HepG2 (cell line): Measurements from ENCODE around the gene C2orf80. TPM values are rescaled to one million over a fixed set of nuclear protein-coding genes. Genes with fewer than 3 reads are reported as not detected.

Experiments
- BRCA1 ChIP-seq: sonication (generic); formaldehyde crosslinking; IDR thresholded peaks from 2 replicates; pipeline ENCODE4 v1.4.0; 2020; ENCODE audit warnings: missing genetic modification reagents
- FOSL1 ChIP-seq: sonication (generic); formaldehyde crosslinking; IDR thresholded peaks from 2 replicates; pipeline ENCODE4 v1.9.0; 2021; ENCODE audit warnings: missing genetic modification reagents, borderline replicate concordance
- IRX3 ChIP-seq: sonication (generic); formaldehyde crosslinking; IDR thresholded peaks from 2 replicates; pipeline ENCODE4 v1.8.1; 2023; ENCODE audit warnings: mild to moderate bottlenecking, low read depth, missing genetic modification reagents, borderline replicate concordance
- KDM6A ChIP-seq: IDR thresholded peaks from 2 replicates; pipeline ENCODE4 v1.6.1; 2016; ENCODE audit warnings: low read depth
- MED13 ChIP-seq: sonication (generic); formaldehyde crosslinking; IDR thresholded peaks from 2 replicates; pipeline ENCODE4 v1.5.0; 2020; ENCODE audit warnings: missing genetic modification reagents
- MEIS2 ChIP-seq: sonication (generic); formaldehyde crosslinking; IDR thresholded peaks from 2 replicates; pipeline ENCODE4 v1.9.0; 2021; ENCODE audit warnings: mild to moderate bottlenecking, missing genetic modification reagents
- MXD3 ChIP-seq: IDR thresholded peaks from 2 replicates; pipeline ENCODE4 v1.6.1; 2016; ENCODE audit warnings: mild to moderate bottlenecking, missing biosample characterization, missing genetic modification reagents
- ONECUT2 ChIP-seq: sonication (generic); formaldehyde crosslinking; IDR thresholded peaks from 2 replicates; pipeline ENCODE4 v1.4.0; 2020; ENCODE audit warnings: missing genetic modification reagents
- POGZ ChIP-seq: sonication (generic); formaldehyde crosslinking; IDR thresholded peaks from 2 replicates; pipeline ENCODE4 v1.4.0; 2020; ENCODE audit warnings: mild to moderate bottlenecking, missing genetic modification reagents
- PTBP1 ChIP-seq: fragments of 200-400 bp; formaldehyde crosslinking; IDR thresholded peaks from 2 replicates; pipeline ENCODE4 v1.6.1; 2018; ENCODE audit warnings: low read length, low read depth; ENCODE audit not compliant: poor library complexity, severe bottlenecking
- SSRP1 ChIP-seq: IDR thresholded peaks from 2 replicates; pipeline ENCODE4 v1.6.1; 2016; ENCODE audit warnings: control low read depth
- ZBTB2 ChIP-seq: sonication (generic); formaldehyde crosslinking; IDR thresholded peaks from 2 replicates; pipeline ENCODE4 v1.8.0; 2022; ENCODE audit warnings: low read depth, missing genetic modification reagents
- ZBTB4 ChIP-seq: sonication (generic); formaldehyde crosslinking; IDR thresholded peaks from 2 replicates; pipeline ENCODE4 v1.4.0; 2020; ENCODE audit warnings: missing genetic modification reagents, mild to moderate bottlenecking, borderline replicate concordance
- ZKSCAN5 ChIP-seq: sonication (generic); formaldehyde crosslinking; IDR thresholded peaks from 2 replicates; pipeline ENCODE4 v1.5.1; 2020; ENCODE audit warnings: mild to moderate bottlenecking, missing genetic modification reagents
- ZNF138 ChIP-seq: sonication (generic); formaldehyde crosslinking; IDR thresholded peaks from 2 replicates; pipeline ENCODE4 v1.5.0; 2020; ENCODE audit warnings: mild to moderate bottlenecking, low read depth, missing genetic modification reagents
- ZNF232 ChIP-seq: sonication (generic); formaldehyde crosslinking; IDR thresholded peaks from 2 replicates; pipeline ENCODE4 v1.4.0; 2020; ENCODE audit warnings: missing genetic modification reagents, borderline replicate concordance
- ZNF251 ChIP-seq: sonication (generic); formaldehyde crosslinking; IDR thresholded peaks from 2 replicates; pipeline ENCODE4 v1.9.0; 2021; ENCODE audit warnings: mild to moderate bottlenecking, missing genetic modification reagents
- ZNF280D ChIP-seq: sonication (generic); formaldehyde crosslinking; IDR thresholded peaks from 2 replicates; pipeline ENCODE4 v1.5.1; 2020; ENCODE audit warnings: mild to moderate bottlenecking, missing genetic modification reagents
- ZNF292 ChIP-seq: sonication (generic); formaldehyde crosslinking; IDR thresholded peaks from 2 replicates; pipeline ENCODE4 v1.8.1; 2022; ENCODE audit warnings: mild to moderate bottlenecking, low read depth, missing genetic modification reagents, borderline replicate concordance
- ZNF543 ChIP-seq: sonication (generic); formaldehyde crosslinking; IDR thresholded peaks from 2 replicates; pipeline ENCODE4 v1.4.0; 2020; ENCODE audit warnings: mild to moderate bottlenecking, missing genetic modification reagents
- ZNF746 ChIP-seq: sonication (generic); formaldehyde crosslinking; IDR thresholded peaks from 2 replicates; pipeline ENCODE4 v1.8.0; 2022; ENCODE audit warnings: mild to moderate bottlenecking, missing genetic modification reagents
- ZNF891 ChIP-seq: sonication (generic); formaldehyde crosslinking; IDR thresholded peaks from 2 replicates; pipeline ENCODE4 v1.5.0; 2020; ENCODE audit warnings: mild to moderate bottlenecking, missing genetic modification reagents
- polyA plus RNA-seq, 8 experiments: library from polyadenylated mRNA; depleted of rRNA in 3 of 8; stranded (reverse) in 7 of 8; unstranded in 1 of 8; fragments of >200 nt; fragmentation: Illumina TruSeq in 4 of 8; extraction: Trizol in 4 of 8; gene quantifications; 2 replicates each; pipeline versions ENCODE4 v1.2.1 to v1.2.3, GENCODE V29; 2011 to 2016; ENCODE audit warnings: low read depth in 4 of 8, missing spikeins in 1 of 8, mixed read lengths in 1 of 8; ENCODE audit not compliant: insufficient read depth in 1 of 8
- total RNA-seq, 5 experiments: library from RNA; depleted of rRNA; stranded (reverse); fragments of >200 nt; fragmentation: Illumina TruSeq; extraction: Trizol; gene quantifications; 2 replicates each; pipeline ENCODE4 v1.2.3, GENCODE V29; 2016; ENCODE audit warnings: low read depth in 1 of 5

The C2orf80 gene
- total and polyA plus RNA-seq, 2 of the 13 experiments (the other 11 are each of a cell fraction or from before 2014, with no cell fraction given) = not detected

DNA sequence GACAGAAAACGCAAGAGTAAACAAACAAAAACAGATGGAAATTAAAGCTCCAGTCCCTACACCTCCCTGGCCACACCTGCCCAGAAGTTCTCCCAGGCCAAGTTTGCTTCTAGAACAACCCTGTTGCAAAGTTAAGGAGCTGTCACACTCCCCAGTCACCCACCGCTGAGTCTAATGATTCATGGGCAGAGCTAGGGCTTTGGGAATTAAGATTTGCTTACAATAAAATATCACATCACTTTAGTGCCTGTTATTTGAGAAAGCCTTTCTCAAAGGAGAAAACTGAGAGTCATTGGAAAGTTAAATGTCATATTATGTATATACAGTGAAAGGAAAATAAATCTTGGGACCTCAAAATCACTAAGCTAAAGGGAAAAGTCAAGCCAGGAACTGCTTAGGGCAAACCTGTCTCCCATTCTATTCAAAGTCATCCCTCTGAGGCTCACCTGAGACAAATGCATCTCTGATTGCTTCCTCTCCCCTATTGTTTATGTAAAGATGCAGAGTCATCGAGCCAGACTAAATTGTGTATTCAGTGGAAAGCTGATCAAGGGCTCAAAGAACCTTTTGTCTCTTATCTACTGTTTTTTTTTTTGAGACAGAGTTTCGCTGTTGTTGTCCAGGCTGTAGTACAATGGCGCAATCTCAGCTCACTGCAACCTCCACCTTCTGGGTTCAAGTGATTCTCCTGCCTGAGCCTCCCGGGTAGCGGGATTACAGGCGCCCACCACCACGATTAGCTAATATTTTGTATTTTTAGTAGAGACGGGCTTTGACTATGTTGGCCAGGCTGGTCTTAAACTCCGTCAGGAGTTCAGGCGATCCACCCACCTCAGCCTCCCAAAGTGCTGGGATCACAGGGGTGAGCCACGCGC lies 46.7 kb downstream of the C2orf80 start (continued):
- TF ChIP-seq ZNF280D (CRISPR knock-in tag) (peak; percentile 85), SSRP1 (CRISPR knock-in tag) (no peak; the same call in 1 of the 2 replicates), KDM6A (no peak), ONECUT2 (CRISPR knock-in tag) (no peak), ZBTB2 (no peak), PTBP1 (no peak), MXD3 (no peak), FOSL1 (no peak; the same call in 1 of the 2 replicates), ZBTB4 (CRISPR knock-in tag) (no peak), ZNF251 (CRISPR knock-in tag) (no peak), ZNF138 (CRISPR knock-in tag) (no peak), ZNF232 (CRISPR knock-in tag) (0 out of 2 replicates have a peak, but pooled peaks have one; percentile 29), ZNF543 (no peak), ZNF891 (CRISPR knock-in tag) (no peak), IRX3 (CRISPR knock-in tag) (no peak), MEIS2 (CRISPR knock-in tag) (no peak), BRCA1 (no peak), MED13 (CRISPR knock-in tag) (no peak; the same call in 1 of the 2 replicates), POGZ (CRISPR knock-in tag) (peak; percentile 75), ZNF746 (CRISPR knock-in tag) (no peak), ZKSCAN5 (CRISPR knock-in tag) (no peak), ZNF292 (CRISPR knock-in tag) (0 out of 2 replicates have a peak, but pooled peaks have one; percentile 25)
